Measurements from ENCODE around the gene SPOUT1.
"Not testable (repeated sequence)": the region's sequence is repeated elsewhere in the genome, so short reads cannot be mapped to it uniquely, and the experiment has no call there.

The SPOUT1 gene

DNA sequence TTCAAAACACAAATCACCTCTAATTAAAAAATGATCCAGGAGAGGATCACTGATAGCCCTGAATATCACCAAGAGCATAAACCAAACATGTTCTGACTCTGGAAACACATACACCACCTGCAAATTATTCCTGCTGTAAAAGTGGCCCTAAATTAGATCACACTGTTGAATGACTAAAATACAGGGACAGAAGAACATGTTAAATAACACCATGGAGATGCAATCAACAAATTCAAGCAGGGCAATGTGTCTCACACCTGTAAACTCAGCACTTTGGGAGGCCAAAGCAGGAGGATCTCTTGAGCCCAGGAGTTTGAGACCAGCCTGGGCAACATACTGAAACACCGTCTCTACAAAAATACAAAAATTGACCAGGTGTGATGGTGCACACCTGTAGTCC is 18.2 kb upstream of the SPOUT1 start:
- Histone ChIP-seq H3K27ac (ENCODE audit: insufficient read depth in 1 of 2, low read depth in 1 of 2, low read length in 2 of 2, poor library complexity in 1 of 2, severe bottlenecking in 2 of 2) (no peak overlapping the region), H3K27me3 (replicated peaks in 2 of 5; ENCODE audit: control insufficient read depth in 4 of 5, insufficient read depth in 5 of 5, low read length in 4 of 5) (no peaks in the 10 kb centered on the region), H3K9me3 (ENCODE audit: control extremely low read depth in 1 of 5, control insufficient read depth in 4 of 5, insufficient read depth in 2 of 5, low read depth in 1 of 5, low read length in 4 of 5) (peaks cover 0 to 9% (median 0%) of the 10 kb centered on the region in 5 experiments), H3K4me3 (ENCODE audit: control insufficient read depth in 1 of 7, extremely low read depth in 1 of 7, insufficient read depth in 4 of 7, low read depth in 2 of 7, low read length in 6 of 7) (no peak overlapping the region), H3K4me1 (ENCODE audit: control extremely low read depth in 1 of 4, control insufficient read depth in 4 of 4, insufficient read depth in 4 of 4, low read length in 3 of 4) (no peaks in the 10 kb centered on the region), H3K36me3 (ENCODE audit: control insufficient read depth in 4 of 4, insufficient read depth in 4 of 4, low read length in 3 of 4) (peaks cover 0 to 6% (median 0%) of the 10 kb centered on the region in 4 experiments)
- 86% methylated on average over 1 of the region's 1 CpG for whole genome bisulfite sequencing (ENCODE audit: insufficient coverage)
- CTCF ChIA-PET, result interaction anchor here (1.2 to 1.6 kb wide), 2 partner anchors 16 to 81 kb away, joined by 3 to 4 read pairs; no protein-coding TSS in a partner anchor
- POLR2A ChIA-PET, result no interaction called here
- no peak for DNase-seq

DNA sequence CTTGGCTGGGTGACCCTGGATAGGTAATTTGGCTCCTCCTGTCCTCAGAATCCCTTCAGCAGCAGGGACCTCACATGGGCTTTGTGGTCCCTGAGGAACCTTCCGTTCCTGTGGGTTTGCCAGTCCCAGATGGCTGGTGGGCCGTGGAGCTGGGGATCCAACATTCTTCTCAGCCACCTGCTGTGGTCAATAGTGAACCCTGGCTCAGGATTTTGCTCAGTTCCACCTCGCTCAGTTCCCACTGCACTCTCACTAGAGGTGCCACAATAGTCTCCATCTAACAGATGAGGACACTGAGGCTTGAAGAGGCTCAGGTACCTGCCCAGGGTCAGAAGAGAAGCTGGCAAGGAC is 17.1 kb upstream of the SPOUT1 start:
- ChIA-PET CTCF (interaction anchor here (0.7 to 1.6 kb wide), 5 partner anchors 13 to 82 kb away, joined by 3 to 4 read pairs (median 4); no protein-coding TSS in a partner anchor), POLR2A (no interaction called here)
- Histone ChIP-seq H3K27ac (ENCODE audit: insufficient read depth in 1 of 2, low read depth in 1 of 2, low read length in 2 of 2, poor library complexity in 1 of 2, severe bottlenecking in 2 of 2) (no peak overlapping the region), H3K36me3 (ENCODE audit: control insufficient read depth in 4 of 4, insufficient read depth in 4 of 4, low read length in 3 of 4) (peaks cover 0 to 9% (median 6%) of the 10 kb centered on the region in 4 experiments), H3K27me3 (replicated peaks in 2 of 5; ENCODE audit: control insufficient read depth in 4 of 5, insufficient read depth in 5 of 5, low read length in 4 of 5) (no peaks in the 10 kb centered on the region), H3K9me3 (ENCODE audit: control extremely low read depth in 1 of 5, control insufficient read depth in 4 of 5, insufficient read depth in 2 of 5, low read depth in 1 of 5, low read length in 4 of 5) (peaks cover 0 to 9% (median 0%) of the 10 kb centered on the region in 5 experiments), H3K4me3 (ENCODE audit: control insufficient read depth in 1 of 7, extremely low read depth in 1 of 7, insufficient read depth in 4 of 7, low read depth in 2 of 7, low read length in 6 of 7) (no peak overlapping the region), H3K4me1 (ENCODE audit: control extremely low read depth in 1 of 4, control insufficient read depth in 4 of 4, insufficient read depth in 4 of 4, low read length in 3 of 4) (no peaks in the 10 kb centered on the region)
- 100% methylated on average over 3 of the region's 3 CpGs for WGBS (ENCODE audit: insufficient coverage)
- no peak for DNase-seq

DNA sequence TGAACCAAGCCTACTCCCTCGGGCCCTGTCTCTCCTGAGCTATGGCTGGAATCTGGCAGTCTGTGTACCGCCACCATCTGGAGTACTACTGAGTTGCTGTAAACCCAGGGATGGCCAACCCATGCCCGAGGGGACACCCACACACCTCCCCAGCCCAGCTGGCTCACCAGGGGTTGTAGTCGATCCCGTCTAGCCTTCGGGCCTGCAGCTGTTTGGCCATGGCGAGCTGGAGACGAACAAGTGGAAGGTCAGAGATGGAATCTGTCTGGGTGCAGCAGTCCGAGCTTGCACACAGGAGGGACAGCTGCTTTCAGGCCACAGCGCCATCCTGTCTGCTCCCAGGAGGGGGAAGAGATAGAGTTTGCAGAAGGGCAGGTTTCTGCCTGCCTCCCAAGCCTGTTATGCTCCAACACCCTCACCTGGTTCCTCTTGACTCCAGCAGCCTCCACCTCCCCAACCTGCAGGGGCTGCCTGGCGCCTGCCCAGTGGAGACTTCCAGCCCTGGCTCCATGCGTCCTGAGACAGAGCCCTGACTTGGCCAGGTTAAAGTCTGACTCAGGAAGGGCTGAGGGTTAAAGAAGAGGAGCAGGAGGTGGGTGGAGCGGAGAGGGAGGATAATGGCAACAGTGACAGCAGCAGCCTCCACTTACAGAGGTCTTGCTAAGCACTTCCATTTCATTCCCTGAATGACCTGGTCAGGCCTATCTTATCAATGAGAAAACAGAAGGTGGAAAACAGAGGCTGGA is 15.8 kb upstream of the SPOUT1 start:
- H3K9me3 ChIP-seq (ENCODE audit: control extremely low read depth in 1 of 5, control insufficient read depth in 4 of 5, insufficient read depth in 2 of 5, low read depth in 1 of 5, low read length in 4 of 5), result peaks cover 0 to 2% (median 0%) of the 10 kb centered on the region in 5 experiments
- 93% methylated on average over 11 of the region's 13 CpGs for WGBS (ENCODE audit: insufficient coverage)
- H3K36me3 ChIP-seq (ENCODE audit: control insufficient read depth in 4 of 4, insufficient read depth in 4 of 4, low read length in 3 of 4), result peaks cover 0 to 13% (median 6%) of the 10 kb centered on the region in 4 experiments
- no peak overlapping the region for H3K27ac ChIP-seq (ENCODE audit: insufficient read depth in 1 of 2, low read depth in 1 of 2, low read length in 2 of 2, poor library complexity in 1 of 2, severe bottlenecking in 2 of 2)
- no peaks in the 10 kb centered on the region for H3K27me3 ChIP-seq (replicated peaks in 2 of 5; ENCODE audit: control insufficient read depth in 4 of 5, insufficient read depth in 5 of 5, low read length in 4 of 5)
- ChIA-PET CTCF (interaction anchor here (0.6 to 1.6 kb wide), 5 partner anchors 9 to 82 kb away, joined by 3 to 11 read pairs (median 3); no protein-coding TSS in a partner anchor), POLR2A (no interaction called here)
- H3K4me1 ChIP-seq (ENCODE audit: control extremely low read depth in 1 of 4, control insufficient read depth in 4 of 4, insufficient read depth in 4 of 4, low read length in 3 of 4), result no peaks in the 10 kb centered on the region
- no peak for DNase-seq
- H3K4me3 ChIP-seq (ENCODE audit: control insufficient read depth in 1 of 7, extremely low read depth in 1 of 7, insufficient read depth in 4 of 7, low read depth in 2 of 7, low read length in 6 of 7), result no peak overlapping the region

DNA sequence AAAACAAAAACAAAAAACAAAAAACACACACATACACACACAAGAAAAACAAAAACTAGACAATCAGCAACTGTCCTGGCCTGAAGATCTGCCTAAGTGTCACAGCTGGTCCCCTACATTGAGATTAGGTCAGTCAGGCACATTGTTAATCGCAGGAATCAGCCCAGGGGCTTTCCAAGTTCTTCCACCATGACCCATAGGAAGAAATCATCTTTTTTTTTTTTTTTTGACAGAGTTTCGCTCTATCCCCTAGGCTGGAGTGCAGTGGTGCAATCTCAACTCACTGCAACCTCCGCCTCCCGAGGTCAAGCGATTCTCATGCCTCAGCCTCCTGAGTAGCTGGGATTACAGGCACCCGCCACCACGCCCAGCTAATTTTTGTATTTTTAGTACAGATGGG is 13.6 kb upstream of the SPOUT1 start:
- WGBS (ENCODE audit: insufficient coverage), result 86% methylated on average over 1 of the region's 7 CpGs

DNA sequence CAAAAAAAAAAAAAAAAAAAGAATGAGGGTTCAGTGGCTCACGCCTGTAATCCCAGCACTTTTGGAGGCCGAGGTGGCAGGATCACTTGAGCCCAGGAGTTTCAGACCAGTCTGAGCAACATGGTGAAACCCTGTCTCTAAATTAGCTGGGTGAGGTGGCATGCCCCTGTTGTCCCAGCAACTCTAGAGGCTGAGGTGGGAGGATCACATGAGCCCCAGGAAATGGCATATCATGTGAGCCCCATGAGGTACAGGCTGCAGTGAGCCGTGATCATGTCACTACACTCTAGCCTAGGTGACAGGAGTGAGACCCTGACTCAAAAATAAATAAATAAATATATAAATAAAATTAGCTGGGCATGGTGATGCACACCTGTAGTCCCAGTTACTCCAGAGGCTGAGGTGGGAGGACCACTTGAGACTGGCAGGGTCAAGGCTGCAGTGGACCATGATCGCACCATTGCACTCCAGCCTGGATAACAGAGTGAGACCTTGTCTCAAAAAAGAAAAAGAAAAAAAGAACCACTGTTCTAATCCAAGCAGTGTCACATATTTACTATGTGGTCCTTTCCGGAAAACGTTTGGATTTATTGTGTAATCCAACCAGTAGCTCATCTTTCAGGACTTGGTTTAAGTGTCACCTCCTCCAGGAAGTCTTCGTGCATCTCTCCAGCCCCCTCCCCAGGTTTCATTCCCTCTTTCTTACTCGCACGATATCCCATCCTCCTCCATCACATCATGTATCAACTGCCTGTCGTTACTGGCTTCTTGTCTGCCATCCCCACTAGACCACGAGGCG is 12.3 kb upstream of the SPOUT1 start:
- 99% methylated on average over 8 of the region's 12 CpGs for WGBS (ENCODE audit: insufficient coverage)
- peaks cover 0 to 13% (median 9%) of the 10 kb centered on the region in 4 experiments for H3K36me3 ChIP-seq (ENCODE audit: control insufficient read depth in 4 of 4, insufficient read depth in 4 of 4, low read length in 3 of 4)
- H3K4me1 ChIP-seq (ENCODE audit: control extremely low read depth in 1 of 4, control insufficient read depth in 4 of 4, insufficient read depth in 4 of 4, low read length in 3 of 4), result no peaks in the 10 kb centered on the region
- no peaks in the 10 kb centered on the region for H3K27me3 ChIP-seq (replicated peaks in 2 of 5; ENCODE audit: control insufficient read depth in 4 of 5, insufficient read depth in 5 of 5, low read length in 4 of 5)
- no peak overlapping the region for H3K27ac ChIP-seq (ENCODE audit: insufficient read depth in 1 of 2, low read depth in 1 of 2, low read length in 2 of 2, poor library complexity in 1 of 2, severe bottlenecking in 2 of 2)
- DNase-seq, result no peak
- ChIA-PET CTCF (interaction anchor here (0.8 kb wide), 1 partner anchor 16 kb away, joined by 3 read pairs; no protein-coding TSS in a partner anchor), POLR2A (no interaction called here)
- H3K4me3 ChIP-seq (ENCODE audit: control insufficient read depth in 1 of 7, extremely low read depth in 1 of 7, insufficient read depth in 4 of 7, low read depth in 2 of 7, low read length in 6 of 7), result no peak overlapping the region
- no peaks in the 10 kb centered on the region for H3K9me3 ChIP-seq (ENCODE audit: control extremely low read depth in 1 of 5, control insufficient read depth in 4 of 5, insufficient read depth in 2 of 5, low read depth in 1 of 5, low read length in 4 of 5)

More for the DNA sequence above, 13.6 kb upstream of the SPOUT1 start:
- DNase-seq; H3K9me3 ChIP-seq (ENCODE audit: control extremely low read depth in 1 of 5, control insufficient read depth in 4 of 5, insufficient read depth in 2 of 5, low read depth in 1 of 5, low read length in 4 of 5); H3K27ac ChIP-seq (ENCODE audit: insufficient read depth in 1 of 2, low read depth in 1 of 2, low read length in 2 of 2, poor library complexity in 1 of 2, severe bottlenecking in 2 of 2); H3K4me1 ChIP-seq (ENCODE audit: control extremely low read depth in 1 of 4, control insufficient read depth in 4 of 4, insufficient read depth in 4 of 4, low read length in 3 of 4); POLR2A ChIA-PET; H3K4me3 ChIP-seq (ENCODE audit: control insufficient read depth in 1 of 7, extremely low read depth in 1 of 7, insufficient read depth in 4 of 7, low read depth in 2 of 7, low read length in 6 of 7); H3K27me3 ChIP-seq (replicated peaks in 2 of 5; ENCODE audit: control insufficient read depth in 4 of 5, insufficient read depth in 5 of 5, low read length in 4 of 5): not testable (repeated sequence)
- CTCF ChIA-PET, result interaction anchor here (0.6 to 1.5 kb wide), 2 partner anchors 15 to 82 kb away, joined by 3 read pairs; no protein-coding TSS in a partner anchor
- H3K36me3 ChIP-seq (ENCODE audit: control insufficient read depth in 4 of 4, insufficient read depth in 4 of 4, low read length in 3 of 4), result peaks cover 0 to 13% (median 9%) of the 10 kb centered on the region in 4 experiments

DNA sequence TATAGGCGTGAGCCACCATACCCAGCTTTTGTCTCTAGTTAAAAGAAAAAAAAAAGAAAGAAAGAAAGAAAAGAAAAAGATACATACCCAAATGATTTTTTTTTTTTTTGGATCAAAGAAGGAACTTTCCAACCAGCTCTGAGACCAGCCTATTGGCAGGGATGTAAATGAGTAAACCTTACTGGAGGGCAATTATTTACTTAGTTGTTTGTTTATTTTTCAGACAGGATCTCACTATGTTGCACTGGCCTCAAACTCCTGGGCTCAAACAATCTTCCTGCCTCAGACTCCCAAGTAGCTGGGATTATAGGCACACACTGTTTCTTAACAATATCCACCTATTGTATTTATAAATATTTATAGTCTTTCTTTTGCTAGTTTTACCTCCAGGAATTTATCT is 10.9 kb upstream of the SPOUT1 start:
- peaks cover 0 to 15% (median 11%) of the 10 kb centered on the region in 4 experiments for H3K36me3 ChIP-seq (ENCODE audit: control insufficient read depth in 4 of 4, insufficient read depth in 4 of 4, low read length in 3 of 4)
- ChIA-PET POLR2A (no interaction called here), CTCF (no interaction called here)
- WGBS (ENCODE audit: insufficient coverage), result no CpG with 5 or more reads among the region's 1 CpG
- H3K9me3 ChIP-seq (ENCODE audit: control extremely low read depth in 1 of 5, control insufficient read depth in 4 of 5, insufficient read depth in 2 of 5, low read depth in 1 of 5, low read length in 4 of 5), result no peaks in the 10 kb centered on the region
- H3K4me1 ChIP-seq (ENCODE audit: control extremely low read depth in 1 of 4, control insufficient read depth in 4 of 4, insufficient read depth in 4 of 4, low read length in 3 of 4), result no peaks in the 10 kb centered on the region
- no peak for DNase-seq
- no peaks in the 10 kb centered on the region for H3K27me3 ChIP-seq (replicated peaks in 2 of 5; ENCODE audit: control insufficient read depth in 4 of 5, insufficient read depth in 5 of 5, low read length in 4 of 5)
- no peak overlapping the region for H3K4me3 ChIP-seq (ENCODE audit: control insufficient read depth in 1 of 7, extremely low read depth in 1 of 7, insufficient read depth in 4 of 7, low read depth in 2 of 7, low read length in 6 of 7)
- no peak overlapping the region for H3K27ac ChIP-seq (ENCODE audit: insufficient read depth in 1 of 2, low read depth in 1 of 2, low read length in 2 of 2, poor library complexity in 1 of 2, severe bottlenecking in 2 of 2)
